H9 (cell line): ENCODE results near the gene COL28A1. TPM values are rescaled to one million over a fixed set of nuclear protein-coding genes. Genes with fewer than 3 reads are reported as not detected.

Experiments
- DNase-seq: peaks from one replicate; pipeline ENCODE4 v3.0.0-alpha.2; 2017
- H2AFZ ChIP-seq: one replicate; pipeline ENCODE4 v1.6.1; 2013; ENCODE audit warnings: mild to moderate bottlenecking, low read length, control low read depth, moderate library complexity
- H2AK5ac ChIP-seq: 2 replicates; pipeline ENCODE4 v1.6.1; 2013; ENCODE audit warnings: low read length, control low read depth, mixed read lengths; ENCODE audit not compliant: insufficient read length
- H2BK120ac ChIP-seq: one replicate; pipeline ENCODE4 v1.6.1; 2013; ENCODE audit warnings: low read depth, mild to moderate bottlenecking, low read length, control low read depth, inconsistent platforms; ENCODE audit not compliant: poor library complexity, severe bottlenecking
- H2BK12ac ChIP-seq: 2 replicates; pipeline ENCODE4 v1.6.1; 2013; ENCODE audit warnings: low read length, control low read depth, mixed read lengths, low read depth; ENCODE audit not compliant: insufficient read length
- H2BK15ac ChIP-seq: 2 replicates; pipeline ENCODE4 v1.6.1; 2013; ENCODE audit warnings: low read depth, low read length, control low read depth
- H2BK20ac ChIP-seq: one replicate; pipeline ENCODE4 v1.6.1; 2013; ENCODE audit warnings: low read depth, mild to moderate bottlenecking, low read length, control low read depth, inconsistent platforms; ENCODE audit not compliant: poor library complexity, severe bottlenecking
- H2BK5ac ChIP-seq: 2 replicates; pipeline ENCODE4 v1.6.1; 2013; ENCODE audit warnings: low read length, control low read depth, mixed read lengths; ENCODE audit not compliant: insufficient read length
- H3K14ac ChIP-seq: 2 replicates; pipeline ENCODE4 v1.6.1; 2013; ENCODE audit warnings: low read length, control low read depth; ENCODE audit not compliant: insufficient read depth
- H3K18ac ChIP-seq: 2 replicates; pipeline ENCODE4 v1.6.1; 2013; ENCODE audit warnings: low read depth, mild to moderate bottlenecking, mixed read lengths, low read length, control low read depth; ENCODE audit not compliant: insufficient read length
- H3K23ac ChIP-seq: 2 replicates; pipeline ENCODE4 v1.6.1; 2013; ENCODE audit warnings: low read length, control low read depth, mixed read lengths, low read depth; ENCODE audit not compliant: insufficient read length
- H3K23me2 ChIP-seq: 2 replicates; pipeline ENCODE4 v1.6.1; 2013; ENCODE audit warnings: low read depth, mild to moderate bottlenecking, mixed read lengths, low read length, control low read depth; ENCODE audit not compliant: insufficient read length, poor library complexity, severe bottlenecking
- H3K27ac ChIP-seq: 2 replicates; pipeline ENCODE4 v1.5.1; 2013; ENCODE audit warnings: low read length, control low read depth, mixed read lengths, low read depth; ENCODE audit not compliant: insufficient read length
- H3K27me3 ChIP-seq: 2 replicates; pipeline ENCODE4 v1.6.1; 2013; ENCODE audit warnings: low read length, control low read depth, inconsistent platforms; ENCODE audit not compliant: insufficient read depth
- H3K4ac ChIP-seq: 2 replicates; pipeline ENCODE4 v1.6.1; 2013; ENCODE audit warnings: low read depth, mild to moderate bottlenecking, control low read depth, inconsistent platforms, low read length, moderate library complexity
- H3K4me1 ChIP-seq: 2 replicates; pipeline ENCODE4 v1.6.1; 2013; ENCODE audit warnings: low read length, control low read depth, inconsistent platforms; ENCODE audit not compliant: insufficient read depth
- H3K4me2 ChIP-seq: 2 replicates; pipeline ENCODE4 v1.6.1; 2013; ENCODE audit warnings: low read length, control low read depth, mixed read lengths; ENCODE audit not compliant: insufficient read length, insufficient read depth
- H3K56ac ChIP-seq: 2 replicates; pipeline ENCODE4 v1.6.1; 2013; ENCODE audit warnings: low read depth, mild to moderate bottlenecking, mixed read lengths, low read length, control low read depth; ENCODE audit not compliant: insufficient read length
- H3K79me1 ChIP-seq: 2 replicates; pipeline ENCODE4 v1.6.1; 2013; ENCODE audit warnings: low read depth, mild to moderate bottlenecking, moderate library complexity, low read length, control low read depth, inconsistent platforms; ENCODE audit not compliant: insufficient read depth, poor library complexity, severe bottlenecking
- H3K79me2 ChIP-seq: 2 replicates; pipeline ENCODE4 v1.6.1; 2013; ENCODE audit warnings: low read length, control low read depth, inconsistent platforms; ENCODE audit not compliant: insufficient read depth
- H3K9ac ChIP-seq: 2 replicates; pipeline ENCODE4 v1.6.1; 2013; ENCODE audit warnings: low read length, control low read depth, mixed read lengths; ENCODE audit not compliant: insufficient read length; ENCODE audit errors: extremely low read depth
- H3K9me3 ChIP-seq: one replicate; pipeline ENCODE4 v1.6.1; 2013; ENCODE audit warnings: low read depth, low read length, inconsistent platforms; ENCODE audit not compliant: control insufficient read depth
- H3T11ph ChIP-seq: one replicate; pipeline ENCODE4 v1.6.1; 2013; ENCODE audit warnings: mild to moderate bottlenecking, low read length, control low read depth, inconsistent platforms
- H4K20me1 ChIP-seq: one replicate; pipeline ENCODE4 v1.6.1; 2013; ENCODE audit not compliant: control insufficient read depth, insufficient read length, insufficient read depth
- H4K5ac ChIP-seq: 2 replicates; pipeline ENCODE4 v1.6.1; 2013; ENCODE audit warnings: low read depth, mild to moderate bottlenecking, mixed read lengths, low read length, control low read depth; ENCODE audit not compliant: insufficient read length
- H4K8ac ChIP-seq: replicated peaks from 2 replicates; pipeline ENCODE4 v1.6.1; 2013; ENCODE audit warnings: low read length, control low read depth, mixed read lengths, low read depth; ENCODE audit not compliant: insufficient read length
- H4K91ac ChIP-seq: 2 replicates; pipeline ENCODE4 v1.6.1; 2013; ENCODE audit warnings: low read depth, mild to moderate bottlenecking, moderate library complexity, mixed read lengths, low read length, control low read depth; ENCODE audit not compliant: insufficient read length
- H3K27ac Mint-ChIP-seq, 3 experiments: 2 replicates in 2 of 3; 3 replicates in 1 of 3; pipeline ENCODE4 v1.8.0; 2020 to 2021; ENCODE audit warnings: mixed read lengths in 3 of 3, mild to moderate bottlenecking in 1 of 3, moderate library complexity in 1 of 3
- H3K27me3 Mint-ChIP-seq: 2 replicates; pipeline ENCODE4 v1.8.0; 2021; ENCODE audit warnings: low read depth, mild to moderate bottlenecking, moderate library complexity, mixed read lengths
- H3K36me3 Mint-ChIP-seq, 3 experiments: 2 replicates in 2 of 3; 3 replicates in 1 of 3; pipeline ENCODE4 v1.8.0; 2020 to 2021; ENCODE audit warnings: low read depth in 3 of 3, mixed read lengths in 3 of 3; ENCODE audit not compliant: insufficient read depth in 1 of 3
- H3K4me1 Mint-ChIP-seq, 2 experiments: 2 replicates each; pipeline ENCODE4 v1.8.0; 2020; ENCODE audit warnings: mixed read lengths in 2 of 2
- H3K4me3 Mint-ChIP-seq, 2 experiments: 2 replicates in 1 of 2; 3 replicates in 1 of 2; pipeline ENCODE4 v1.8.0; 2020 to 2021; ENCODE audit warnings: mild to moderate bottlenecking in 2 of 2, mixed read lengths in 2 of 2, moderate library complexity in 1 of 2
- H3K9me3 Mint-ChIP-seq, 2 experiments: 2 replicates in 1 of 2; 3 replicates in 1 of 2; pipeline ENCODE4 v1.8.0; 2020; ENCODE audit warnings: mild to moderate bottlenecking in 2 of 2, mixed read lengths in 2 of 2, moderate library complexity in 1 of 2
- CTCF ChIP-seq: fragments of 200-600 bp; sonication (generic); conservative IDR thresholded peaks from 3 replicates; pipeline ENCODE4 v1.8.0; 2021; ENCODE audit warnings: antibody characterized with exemption, mild to moderate bottlenecking
- WGBS: extraction: QIAGEN DNeasy Blood & Tissue Kit; methylation state at CpG from one replicate; pipeline ENCODE4 v1.1.7; 2013; ENCODE audit warnings: missing lambda C conversion rate, low lambda C conversion rate, mixed read lengths; ENCODE audit not compliant: insufficient read length; ENCODE audit errors: extremely low coverage; 5-methylcytosine and 5-hydroxymethylcytosine counted together
- total RNA-seq: library from RNA; stranded (reverse); gene quantifications from 2 replicates; pipeline ENCODE4 v1.2.1, GENCODE V29; 2021

The COL28A1 gene
- total RNA-seq, 1 experiment from 2014 or later = 0.66 TPM

- H3K79me2 ChIP-seq = no peaks in the 10 kb centered on the region
- H3K4me2 ChIP-seq = no peak overlapping the region
- H2BK20ac ChIP-seq = no peak overlapping the region
- H3K14ac ChIP-seq = no peak overlapping the region
- WGBS = no CpG with 5 or more reads among the region's 2 CpGs
- H3K4me1 ChIP-seq = no peaks in the 10 kb centered on the region
- H2AFZ ChIP-seq = no peak overlapping the region
- no peak for DNase-seq
- no peaks in the 10 kb centered on the region for H3K27me3 ChIP-seq
- no peaks in the 10 kb centered on the region for H3K79me1 ChIP-seq
- H2AK5ac ChIP-seq = no peak overlapping the region
- peaks cover 16 to 27% of the 10 kb centered on the region in 2 experiments; a peak in 4 of 5 replicates for H3K9me3 Mint-ChIP-seq
- H3K23me2 ChIP-seq = no peaks in the 10 kb centered on the region
- no peak overlapping the region for H2BK5ac ChIP-seq
- H3K27ac Mint-ChIP-seq = no peak overlapping the region
- no peak overlapping the region for H3K18ac ChIP-seq
- H2BK15ac ChIP-seq = no peak overlapping the region
- H3K36me3 Mint-ChIP-seq = peaks cover 5 to 7% (median 6%) of the 10 kb centered on the region in 3 experiments; a peak in 4 of 7 replicates
- H3K9me3 ChIP-seq = no peaks in the 10 kb centered on the region
- no peak overlapping the region for H4K5ac ChIP-seq
- H4K20me1 ChIP-seq = no peaks in the 10 kb centered on the region
- H3K4me3 Mint-ChIP-seq = no peak overlapping the region
- H3T11ph ChIP-seq = no peak overlapping the region
- no peak overlapping the region for H3K27ac ChIP-seq
- H3K4me1 Mint-ChIP-seq = no peaks in the 10 kb centered on the region
- H2BK120ac ChIP-seq = no peak overlapping the region
- TF ChIP-seq CTCF = no peak
- no peak overlapping the region for H3K56ac ChIP-seq
- H3K23ac ChIP-seq = no peak overlapping the region
- no peak overlapping the region for H3K4ac ChIP-seq
- H3K27me3 Mint-ChIP-seq = no peaks in the 10 kb centered on the region
- H4K91ac ChIP-seq = no peak overlapping the region
- H4K8ac ChIP-seq = no peak overlapping the region
- no peak overlapping the region for H2BK12ac ChIP-seq
- no peak overlapping the region for H3K9ac ChIP-seq
Observed at GRCh38 chr7:7475601-7476000, 60.1 kb downstream of the COL28A1 start.
